ENCODE results near the gene ELMO3.

GRCh38 chr16:67201411-67202345 lies 2.7 kb downstream of the ELMO3 start:
- no peak for TF ChIP-seq CTCF (IDR thresholded peaks at IDR 0.05; ENCODE audit: low read depth, low read length, missing input control)
- TF ChIP-seq TAF1 (conservative IDR thresholded peaks at IDR 0.05): no peak
- TF ChIP-seq, protein P1, sequence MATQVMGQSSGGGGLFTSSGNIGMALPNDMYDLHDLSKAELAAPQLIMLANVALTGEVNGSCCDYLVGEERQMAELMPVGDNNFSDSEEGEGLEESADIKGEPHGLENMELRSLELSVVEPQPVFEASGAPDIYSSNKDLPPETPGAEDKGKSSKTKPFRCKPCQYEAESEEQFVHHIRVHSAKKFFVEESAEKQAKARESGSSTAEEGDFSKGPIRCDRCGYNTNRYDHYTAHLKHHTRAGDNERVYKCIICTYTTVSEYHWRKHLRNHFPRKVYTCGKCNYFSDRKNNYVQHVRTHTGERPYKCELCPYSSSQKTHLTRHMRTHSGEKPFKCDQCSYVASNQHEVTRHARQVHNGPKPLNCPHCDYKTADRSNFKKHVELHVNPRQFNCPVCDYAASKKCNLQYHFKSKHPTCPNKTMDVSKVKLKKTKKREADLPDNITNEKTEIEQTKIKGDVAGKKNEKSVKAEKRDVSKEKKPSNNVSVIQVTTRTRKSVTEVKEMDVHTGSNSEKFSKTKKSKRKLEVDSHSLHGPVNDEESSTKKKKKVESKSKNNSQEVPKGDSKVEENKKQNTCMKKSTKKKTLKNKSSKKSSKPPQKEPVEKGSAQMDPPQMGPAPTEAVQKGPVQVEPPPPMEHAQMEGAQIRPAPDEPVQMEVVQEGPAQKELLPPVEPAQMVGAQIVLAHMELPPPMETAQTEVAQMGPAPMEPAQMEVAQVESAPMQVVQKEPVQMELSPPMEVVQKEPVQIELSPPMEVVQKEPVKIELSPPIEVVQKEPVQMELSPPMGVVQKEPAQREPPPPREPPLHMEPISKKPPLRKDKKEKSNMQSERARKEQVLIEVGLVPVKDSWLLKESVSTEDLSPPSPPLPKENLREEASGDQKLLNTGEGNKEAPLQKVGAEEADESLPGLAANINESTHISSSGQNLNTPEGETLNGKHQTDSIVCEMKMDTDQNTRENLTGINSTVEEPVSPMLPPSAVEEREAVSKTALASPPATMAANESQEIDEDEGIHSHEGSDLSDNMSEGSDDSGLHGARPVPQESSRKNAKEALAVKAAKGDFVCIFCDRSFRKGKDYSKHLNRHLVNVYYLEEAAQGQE (IDR thresholded peaks at IDR 0.05): no peak
- no peak for TF ChIP-seq HNF4A (conservative IDR thresholded peaks at IDR 0.05)
- TF ChIP-seq MAX (IDR thresholded peaks at IDR 0.05): no peak
